Activated T-cell treated with anti-CD3 and anti-CD28 coated beads, Interleukin-2, amount 50 U/mL, for 24 hours (primary cell): ENCODE measurements around the gene ALX1.

Source experiments
- DNase-seq: peaks from one replicate; pipeline ENCODE4 v3.0.0-alpha.2; 2020
- H3K27ac Mint-ChIP-seq: 2 replicates; pipeline ENCODE4 v1.8.0; 2020; ENCODE audit warnings: mild to moderate bottlenecking, mixed read lengths
- H3K27me3 Mint-ChIP-seq: 2 replicates; pipeline ENCODE4 v1.8.0; 2020; ENCODE audit warnings: mixed read lengths
- H3K36me3 Mint-ChIP-seq: 2 replicates; pipeline ENCODE4 v1.8.0; 2020; ENCODE audit warnings: low read depth, mixed read lengths
- H3K4me1 Mint-ChIP-seq: 2 replicates; pipeline ENCODE4 v1.8.0; 2020; ENCODE audit warnings: low read depth, mixed read lengths
- H3K4me3 Mint-ChIP-seq: 2 replicates; pipeline ENCODE4 v1.8.0; 2020; ENCODE audit warnings: mild to moderate bottlenecking, moderate library complexity, mixed read lengths
- H3K9me3 Mint-ChIP-seq: 2 replicates; pipeline ENCODE4 v1.8.0; 2020; ENCODE audit warnings: mixed read lengths

The ALX1 gene

GRCh38 chr12:85280165-85280983 lies at the start of gene ALX1:
Gene ALX1, plus strand, starts transcription at chr12:85280220. Its CDS starts 42 bp downstream, at chr12:85280262.
- H3K4me3 Mint-ChIP-seq: peak within 1 kb of the TSS; percentile 54
- H3K27ac Mint-ChIP-seq: peak within 1 kb of the TSS; percentile 44
- H3K36me3 Mint-ChIP-seq: no peaks in the 10 kb centered on the region
- peaks cover 64% of the 10 kb centered on the region for H3K27me3 Mint-ChIP-seq
- no peaks in the 10 kb centered on the region for H3K9me3 Mint-ChIP-seq
- H3K4me1 Mint-ChIP-seq: peaks cover 11% of the 10 kb centered on the region
- DNase-seq: no peak

GRCh38 chr12:85237327-85237726 lies 42.7 kb upstream of the ALX1 start:
- H3K27ac Mint-ChIP-seq: no peak overlapping the region
- no peak overlapping the region for H3K4me3 Mint-ChIP-seq
- no peaks in the 10 kb centered on the region for H3K36me3 Mint-ChIP-seq
- H3K9me3 Mint-ChIP-seq: peaks cover 4% of the 10 kb centered on the region
- no peak for DNase-seq
- no peaks in the 10 kb centered on the region for H3K4me1 Mint-ChIP-seq
- no peaks in the 10 kb centered on the region for H3K27me3 Mint-ChIP-seq

GRCh38 chr12:85244561-85244960 lies 35.5 kb upstream of the ALX1 start:
- H3K27me3 Mint-ChIP-seq: no peaks in the 10 kb centered on the region
- no peak for DNase-seq
- no peaks in the 10 kb centered on the region for H3K4me1 Mint-ChIP-seq
- no peak overlapping the region for H3K4me3 Mint-ChIP-seq
- H3K36me3 Mint-ChIP-seq: no peaks in the 10 kb centered on the region
- H3K27ac Mint-ChIP-seq: no peak overlapping the region
- no peaks in the 10 kb centered on the region for H3K9me3 Mint-ChIP-seq

GRCh38 chr12:85253853-85254252 lies 26.2 kb upstream of the ALX1 start:
- H3K9me3 Mint-ChIP-seq: no peaks in the 10 kb centered on the region
- H3K4me1 Mint-ChIP-seq: no peaks in the 10 kb centered on the region
- H3K4me3 Mint-ChIP-seq: no peak overlapping the region
- no peaks in the 10 kb centered on the region for H3K27me3 Mint-ChIP-seq
- H3K36me3 Mint-ChIP-seq: no peaks in the 10 kb centered on the region
- H3K27ac Mint-ChIP-seq: no peak overlapping the region
- no peak for DNase-seq

GRCh38 chr12:85257671-85258070 lies 22.3 kb upstream of the ALX1 start:
- no peak overlapping the region for H3K27ac Mint-ChIP-seq
- DNase-seq: no peak
- H3K9me3 Mint-ChIP-seq: peaks cover 2% of the 10 kb centered on the region
- no peaks in the 10 kb centered on the region for H3K27me3 Mint-ChIP-seq
- no peaks in the 10 kb centered on the region for H3K36me3 Mint-ChIP-seq
- H3K4me1 Mint-ChIP-seq: no peaks in the 10 kb centered on the region
- no peak overlapping the region for H3K4me3 Mint-ChIP-seq

- Mint-ChIP-seq H3K27ac (no peak overlapping the region), H3K9me3 (peaks cover 2% of the 10 kb centered on the region), H3K4me3 (no peak overlapping the region), H3K4me1 (no peaks in the 10 kb centered on the region), H3K36me3 (no peaks in the 10 kb centered on the region), H3K27me3 (no peaks in the 10 kb centered on the region)
- no peak for DNase-seq
Measured at GRCh38 chr12:85260447-85260846, 19.6 kb upstream of the ALX1 start.

GRCh38 chr12:85260896-85261295 lies 19.1 kb upstream of the ALX1 start:
- Mint-ChIP-seq H3K9me3 (peaks cover 2% of the 10 kb centered on the region), H3K4me1 (no peaks in the 10 kb centered on the region), H3K27ac (no peak overlapping the region), H3K4me3 (no peak overlapping the region), H3K27me3 (no peaks in the 10 kb centered on the region), H3K36me3 (no peaks in the 10 kb centered on the region)
- no peak for DNase-seq

- no peak overlapping the region for H3K4me3 Mint-ChIP-seq
Measured at GRCh38 chr12:85266356-85266755, 13.7 kb upstream of the ALX1 start.

GRCh38 chr12:85273381-85274314 lies 6.4 kb upstream of the ALX1 start:
- H3K4me1 Mint-ChIP-seq: peaks cover 5% of the 10 kb centered on the region
- DNase-seq: no peak
- no peak overlapping the region for H3K27ac Mint-ChIP-seq
- no peaks in the 10 kb centered on the region for H3K9me3 Mint-ChIP-seq
- H3K4me3 Mint-ChIP-seq: no peak overlapping the region
- H3K27me3 Mint-ChIP-seq: peaks cover 48% of the 10 kb centered on the region
- H3K36me3 Mint-ChIP-seq: no peaks in the 10 kb centered on the region

More at GRCh38 chr12:85266356-85266755, 13.7 kb upstream of the ALX1 start:
- Mint-ChIP-seq H3K4me1 (no peaks in the 10 kb centered on the region), H3K36me3 (no peaks in the 10 kb centered on the region), H3K9me3 (peaks cover 2% of the 10 kb centered on the region), H3K27me3 (no peaks in the 10 kb centered on the region), H3K27ac (no peak overlapping the region)
- DNase-seq: no peak

- H3K27ac Mint-ChIP-seq: no peak overlapping the region
- H3K9me3 Mint-ChIP-seq: no peaks in the 10 kb centered on the region
- no peak overlapping the region for H3K4me3 Mint-ChIP-seq
- no peak for DNase-seq
- H3K27me3 Mint-ChIP-seq: peaks cover 54% of the 10 kb centered on the region
- peaks cover 5% of the 10 kb centered on the region for H3K4me1 Mint-ChIP-seq
- H3K36me3 Mint-ChIP-seq: no peaks in the 10 kb centered on the region
Measured at GRCh38 chr12:85274315-85274651, 5.7 kb upstream of the ALX1 start.

GRCh38 chr12:85275374-85275773 lies 4.6 kb upstream of the ALX1 start:
- no peak for DNase-seq
- no peaks in the 10 kb centered on the region for H3K36me3 Mint-ChIP-seq
- peaks cover 64% of the 10 kb centered on the region for H3K27me3 Mint-ChIP-seq
- peaks cover 8% of the 10 kb centered on the region for H3K4me1 Mint-ChIP-seq
- no peaks in the 10 kb centered on the region for H3K9me3 Mint-ChIP-seq
- H3K4me3 Mint-ChIP-seq: no peak overlapping the region
- no peak overlapping the region for H3K27ac Mint-ChIP-seq

GRCh38 chr12:85277191-85277590 lies 2.8 kb upstream of the ALX1 start:
- no peaks in the 10 kb centered on the region for H3K9me3 Mint-ChIP-seq
- no peaks in the 10 kb centered on the region for H3K36me3 Mint-ChIP-seq
- H3K4me3 Mint-ChIP-seq: no peak overlapping the region
- peaks cover 78% of the 10 kb centered on the region for H3K27me3 Mint-ChIP-seq
- DNase-seq: no peak
- H3K27ac Mint-ChIP-seq: no peak overlapping the region
- peaks cover 16% of the 10 kb centered on the region for H3K4me1 Mint-ChIP-seq

GRCh38 chr12:85277900-85278597 lies 2.0 kb upstream of the ALX1 start:
- Mint-ChIP-seq H3K4me3 (no peak overlapping the region), H3K27ac (no peak overlapping the region), H3K9me3 (no peaks in the 10 kb centered on the region), H3K27me3 (peaks cover 76% of the 10 kb centered on the region), H3K4me1 (peaks cover 16% of the 10 kb centered on the region), H3K36me3 (no peaks in the 10 kb centered on the region)
- DNase-seq: no peak

- H3K27ac Mint-ChIP-seq: no peak overlapping the region
- no peaks in the 10 kb centered on the region for H3K36me3 Mint-ChIP-seq
- H3K9me3 Mint-ChIP-seq: no peaks in the 10 kb centered on the region
- H3K4me1 Mint-ChIP-seq: peaks cover 11% of the 10 kb centered on the region
- peaks cover 73% of the 10 kb centered on the region for H3K27me3 Mint-ChIP-seq
- H3K4me3 Mint-ChIP-seq: no peak overlapping the region
- DNase-seq: no peak
Measured at GRCh38 chr12:85278598-85279448, 1.2 kb upstream of the ALX1 start.
